Gastroesophageal sphincter (tissue), 3 donors: ENCODE results near the gene GRPEL2.

Experiments used
- POLR2A ChIP-seq, 2 donors: fragments of 450-650 bp; IDR thresholded peaks; one replicate each; pipeline ENCODE4 v1.6.1; 2017; ENCODE audit warnings: antibody characterized with exemption in 2 of 2, mild to moderate bottlenecking in 2 of 2, moderate library complexity in 1 of 2
- TF ChIP-seq, protein P1 (sequence below), 4 experiments: fragments of 200-600 bp in 2 of 4; fragments of 450-650 bp in 2 of 4; sonication (generic) in 1 of 4; IDR thresholded peaks; one replicate each; pipeline ENCODE4 v1.5.1; 2017 to 2019; ENCODE audit warnings: antibody characterized with exemption in 4 of 4, mild to moderate bottlenecking in 2 of 4, moderate library complexity in 2 of 4

DNA sequence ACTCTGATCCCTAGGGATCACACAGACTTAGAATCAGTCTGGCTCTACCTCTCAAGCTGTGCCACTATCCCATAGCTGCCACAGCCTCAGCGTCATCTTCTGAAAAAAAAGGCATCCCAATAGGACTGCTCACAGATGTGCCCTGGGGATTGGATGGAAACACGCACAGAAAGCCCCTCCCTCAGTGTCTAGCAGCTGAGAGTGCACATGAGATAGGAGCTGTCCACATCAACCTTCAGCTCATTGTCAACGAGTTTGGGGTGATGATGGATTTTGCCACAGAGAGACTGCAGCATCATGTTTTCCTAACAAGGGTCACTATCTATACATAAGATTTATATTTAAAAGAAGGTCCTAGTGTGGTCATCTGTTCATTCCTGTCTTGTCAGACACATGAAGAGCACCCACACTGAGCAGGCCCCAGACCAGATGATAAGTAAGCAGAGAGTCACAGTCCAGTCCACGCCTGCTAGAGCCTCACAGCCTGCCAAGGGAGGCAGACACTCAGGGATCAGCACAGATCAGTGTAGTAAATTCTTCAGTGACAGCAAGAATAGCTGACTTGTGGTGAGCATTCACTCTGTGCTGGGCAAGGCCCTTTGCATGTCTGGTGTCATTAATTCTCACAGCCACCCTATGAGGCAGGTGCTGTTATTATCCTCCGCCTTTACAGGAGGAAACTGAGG, 47.8 kb upstream of the GRPEL2 start:
- TF ChIP-seq POLR2A (IDR thresholded peaks at IDR 0.05): no peak
- TF ChIP-seq, protein P1, sequence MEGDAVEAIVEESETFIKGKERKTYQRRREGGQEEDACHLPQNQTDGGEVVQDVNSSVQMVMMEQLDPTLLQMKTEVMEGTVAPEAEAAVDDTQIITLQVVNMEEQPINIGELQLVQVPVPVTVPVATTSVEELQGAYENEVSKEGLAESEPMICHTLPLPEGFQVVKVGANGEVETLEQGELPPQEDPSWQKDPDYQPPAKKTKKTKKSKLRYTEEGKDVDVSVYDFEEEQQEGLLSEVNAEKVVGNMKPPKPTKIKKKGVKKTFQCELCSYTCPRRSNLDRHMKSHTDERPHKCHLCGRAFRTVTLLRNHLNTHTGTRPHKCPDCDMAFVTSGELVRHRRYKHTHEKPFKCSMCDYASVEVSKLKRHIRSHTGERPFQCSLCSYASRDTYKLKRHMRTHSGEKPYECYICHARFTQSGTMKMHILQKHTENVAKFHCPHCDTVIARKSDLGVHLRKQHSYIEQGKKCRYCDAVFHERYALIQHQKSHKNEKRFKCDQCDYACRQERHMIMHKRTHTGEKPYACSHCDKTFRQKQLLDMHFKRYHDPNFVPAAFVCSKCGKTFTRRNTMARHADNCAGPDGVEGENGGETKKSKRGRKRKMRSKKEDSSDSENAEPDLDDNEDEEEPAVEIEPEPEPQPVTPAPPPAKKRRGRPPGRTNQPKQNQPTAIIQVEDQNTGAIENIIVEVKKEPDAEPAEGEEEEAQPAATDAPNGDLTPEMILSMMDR (IDR thresholded peaks at IDR 0.05): no peak
